Osteoblast (primary cell): ENCODE data around the gene FLYWCH1. TPM values are rescaled to one million over a fixed set of nuclear protein-coding genes. Genes with fewer than 3 reads are reported as not detected.

Source experiments
- DNase-seq: peaks from one replicate; pipeline ENCODE4 v3.0.0; 2011; ENCODE audit warnings: low spot score, mixed read lengths; ENCODE audit not compliant: insufficient read length; ENCODE audit errors: missing footprints
- H2AFZ ChIP-seq: 2 replicates; pipeline ENCODE4 v1.6.0; 2011; ENCODE audit warnings: mild to moderate bottlenecking, low read length
- H3K27ac ChIP-seq: 2 replicates; pipeline ENCODE4 v1.5.1; 2011; ENCODE audit warnings: mild to moderate bottlenecking, low read depth, low read length, moderate library complexity
- H3K27me3 ChIP-seq: 2 replicates; pipeline ENCODE4 v1.6.0; 2012; ENCODE audit warnings: mild to moderate bottlenecking, control low read depth, inconsistent platforms, low read length, moderate library complexity; ENCODE audit not compliant: insufficient read depth
- H3K36me3 ChIP-seq: 2 replicates; pipeline ENCODE4 v1.5.1; 2011; ENCODE audit warnings: mild to moderate bottlenecking, low read length, control low read depth, moderate library complexity; ENCODE audit not compliant: insufficient read depth
- H3K4me1 ChIP-seq: 2 replicates; pipeline ENCODE4 v1.5.1; 2011; ENCODE audit warnings: mild to moderate bottlenecking, low read length, control low read depth, moderate library complexity; ENCODE audit not compliant: insufficient read depth
- H3K4me2 ChIP-seq: 2 replicates; pipeline ENCODE4 v1.6.0; 2011; ENCODE audit warnings: mild to moderate bottlenecking, low read length; ENCODE audit not compliant: insufficient read depth
- H3K4me3 ChIP-seq: fragments of 200-600 bp; sonication (generic); 3 replicates; pipeline ENCODE4 v1.5.1; 2012; ENCODE audit warnings: mild to moderate bottlenecking, low read length, inconsistent platforms; ENCODE audit not compliant: insufficient read depth
- H3K79me2 ChIP-seq: 2 replicates; pipeline ENCODE4 v1.6.0; 2012; ENCODE audit warnings: mild to moderate bottlenecking, low read length, control low read depth, inconsistent platforms; ENCODE audit not compliant: insufficient read depth
- H3K9me3 ChIP-seq: 2 replicates; pipeline ENCODE4 v1.5.1; 2011; ENCODE audit warnings: low read depth, low read length, control low read depth
- H4K20me1 ChIP-seq: 2 replicates; pipeline ENCODE4 v1.6.0; 2012; ENCODE audit warnings: mild to moderate bottlenecking, low read length, control low read depth; ENCODE audit not compliant: insufficient read depth
- CTCF ChIP-seq: IDR thresholded peaks from 2 replicates; pipeline ENCODE4 v1.5.1; 2011; ENCODE audit warnings: mild to moderate bottlenecking, low read depth, low read length, moderate library complexity; ENCODE audit errors: extremely low read depth
- total RNA-seq: library from RNA; depleted of rRNA; stranded (reverse); fragments of >200 nt; gene quantifications from 2 replicates; pipeline ENCODE4 v1.2.3, GENCODE V29; 2012

Gene FLYWCH1
- total RNA-seq, 1 donor = 56.5 TPM

- peaks cover 9% of the 10 kb centered on the region for H3K36me3 ChIP-seq
- H3K4me1 ChIP-seq = peaks cover 17% of the 10 kb centered on the region
- H3K27me3 ChIP-seq = no peaks in the 10 kb centered on the region
- DNase-seq = no peak
- no peaks in the 10 kb centered on the region for H3K9me3 ChIP-seq
- H3K27ac ChIP-seq = no peak overlapping the region
- no peak overlapping the region for H3K4me2 ChIP-seq
- H3K79me2 ChIP-seq = peaks cover 31% of the 10 kb centered on the region
- no peak overlapping the region for H3K4me3 ChIP-seq
- H2AFZ ChIP-seq = no peak overlapping the region
- TF ChIP-seq CTCF = no peak
- peaks cover 29% of the 10 kb centered on the region for H4K20me1 ChIP-seq
Observed at GRCh38 chr16:2894231-2894630, 17.5 kb upstream of the FLYWCH1 start.

- Histone ChIP-seq H3K4me1 (peaks cover 15% of the 10 kb centered on the region), H4K20me1 (peaks cover 25% of the 10 kb centered on the region), H2AFZ (no peak overlapping the region), H3K4me3 (no peak overlapping the region), H3K4me2 (no peak overlapping the region), H3K79me2 (peaks cover 23% of the 10 kb centered on the region), H3K36me3 (peaks cover 11% of the 10 kb centered on the region), H3K27ac (no peak overlapping the region), H3K27me3 (no peaks in the 10 kb centered on the region), H3K9me3 (no peaks in the 10 kb centered on the region)
- TF ChIP-seq CTCF = no peak
- DNase-seq = peak; percentile 82
Observed at GRCh38 chr16:2895813-2896212, 15.9 kb upstream of the FLYWCH1 start.

GRCh38 chr16:2896480-2897010 is 15.2 kb upstream of the FLYWCH1 start:
- TF ChIP-seq CTCF = no peak
- H3K4me1 ChIP-seq = peaks cover 12% of the 10 kb centered on the region
- H3K27me3 ChIP-seq = no peaks in the 10 kb centered on the region
- H3K9me3 ChIP-seq = no peaks in the 10 kb centered on the region
- H3K36me3 ChIP-seq = peaks cover 11% of the 10 kb centered on the region
- no peak overlapping the region for H2AFZ ChIP-seq
- H3K4me2 ChIP-seq = no peak overlapping the region
- peaks cover 19% of the 10 kb centered on the region for H3K79me2 ChIP-seq
- H3K4me3 ChIP-seq = no peak overlapping the region
- peak overlapping the region; percentile 48 for H3K27ac ChIP-seq
- peaks cover 25% of the 10 kb centered on the region for H4K20me1 ChIP-seq
- peak; percentile 46 for DNase-seq

- H3K36me3 ChIP-seq = peaks cover 11% of the 10 kb centered on the region
- peak overlapping the region; percentile 48 for H3K27ac ChIP-seq
- H4K20me1 ChIP-seq = peaks cover 25% of the 10 kb centered on the region
- H3K4me1 ChIP-seq = peaks cover 12% of the 10 kb centered on the region
- peaks cover 17% of the 10 kb centered on the region for H3K79me2 ChIP-seq
- no peaks in the 10 kb centered on the region for H3K9me3 ChIP-seq
- H3K27me3 ChIP-seq = no peaks in the 10 kb centered on the region
- DNase-seq = peak; percentile 84
- H2AFZ ChIP-seq = no peak overlapping the region
- H3K4me3 ChIP-seq = no peak overlapping the region
- no peak overlapping the region for H3K4me2 ChIP-seq
- TF ChIP-seq CTCF = no peak
Observed at GRCh38 chr16:2897110-2897509, 14.6 kb upstream of the FLYWCH1 start.
